ENCODE data around the gene SUDS3.
"Not testable (repeated sequence)": the region's sequence is repeated elsewhere in the genome, so short reads cannot be mapped to it uniquely, and the experiment has no call there.

Gene SUDS3

DNA sequence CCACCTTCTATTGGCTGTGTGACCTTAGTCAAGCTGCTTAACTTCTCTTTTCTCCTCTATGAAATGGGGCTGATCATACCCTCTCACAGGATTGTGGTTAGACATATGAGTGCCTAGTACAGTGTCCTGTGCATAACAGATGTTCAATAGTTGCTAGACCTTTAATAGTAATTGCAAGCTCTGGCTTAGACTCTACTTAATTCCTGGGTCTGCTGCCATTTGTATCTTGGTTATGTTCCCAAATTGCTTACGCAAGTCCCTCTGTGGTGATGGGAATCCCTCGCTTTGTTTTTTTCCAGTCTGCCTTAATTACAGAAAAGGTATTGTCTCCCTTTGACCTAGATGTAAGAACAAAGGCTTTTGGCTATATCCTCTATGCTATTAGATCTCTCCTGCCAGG, 15.1 kb downstream of the SUDS3 start:
- in situ Hi-C loops (cut with MboI; ENCODE audit: low sequenced_read_pairs), result no loop called here

DNA sequence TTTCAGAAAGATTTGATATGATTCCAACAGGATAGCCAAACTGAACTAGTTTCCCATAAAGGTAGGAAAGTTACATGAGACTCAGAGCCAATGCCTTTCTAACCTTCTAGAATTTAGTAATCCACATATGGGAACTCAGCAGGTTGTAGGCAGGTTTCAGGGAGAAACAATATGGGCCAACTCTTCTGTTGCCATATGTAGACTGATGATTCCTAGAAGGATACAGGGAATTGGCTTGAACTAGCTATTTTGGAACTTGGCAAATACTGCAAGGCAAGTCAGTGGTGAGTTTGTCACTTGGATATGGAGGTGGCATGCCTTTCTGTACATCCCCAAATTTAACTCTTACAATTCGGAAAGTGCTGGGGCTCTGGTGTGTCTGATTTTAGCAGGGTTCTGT, 15.5 kb downstream of the SUDS3 start:
- in situ Hi-C loops (cut with MboI; ENCODE audit: low sequenced_read_pairs), result no loop called here

DNA sequence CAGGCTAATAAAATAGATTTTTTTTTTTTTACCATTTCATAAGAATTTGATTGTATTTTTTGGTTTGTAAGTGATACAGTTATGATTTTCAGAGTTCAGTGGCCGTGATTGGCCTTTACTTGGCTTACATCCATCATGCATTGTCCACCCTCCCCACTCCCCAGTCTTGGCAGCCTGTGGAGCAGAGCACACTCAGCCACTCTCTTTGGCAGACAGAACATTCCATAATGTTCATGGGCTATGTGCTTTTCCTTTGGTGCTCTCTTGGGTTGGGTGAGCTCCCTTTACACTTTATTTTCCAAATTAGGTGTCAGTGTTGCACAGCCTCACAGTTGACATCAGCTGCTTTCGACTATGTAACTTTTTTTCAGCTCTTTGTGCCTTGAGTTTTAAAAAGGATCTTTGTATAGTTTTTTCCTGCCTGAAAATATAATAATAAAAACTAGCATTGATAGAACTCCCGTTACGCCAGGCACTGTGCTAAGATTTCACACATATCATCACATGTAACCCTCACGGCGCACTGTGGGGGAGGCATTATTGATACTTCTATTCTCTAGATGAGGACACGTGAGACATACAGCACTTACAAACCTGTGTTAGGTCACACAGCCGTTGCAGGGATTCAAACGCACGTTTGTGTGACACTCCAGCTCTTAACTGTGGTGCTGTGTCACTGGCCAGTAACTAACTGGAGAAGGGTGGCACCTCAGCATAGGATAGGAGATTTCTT, 21.5 kb downstream of the SUDS3 start:
- in situ Hi-C loops (cut with MboI; ENCODE audit: low sequenced_read_pairs), result no loop called here

DNA sequence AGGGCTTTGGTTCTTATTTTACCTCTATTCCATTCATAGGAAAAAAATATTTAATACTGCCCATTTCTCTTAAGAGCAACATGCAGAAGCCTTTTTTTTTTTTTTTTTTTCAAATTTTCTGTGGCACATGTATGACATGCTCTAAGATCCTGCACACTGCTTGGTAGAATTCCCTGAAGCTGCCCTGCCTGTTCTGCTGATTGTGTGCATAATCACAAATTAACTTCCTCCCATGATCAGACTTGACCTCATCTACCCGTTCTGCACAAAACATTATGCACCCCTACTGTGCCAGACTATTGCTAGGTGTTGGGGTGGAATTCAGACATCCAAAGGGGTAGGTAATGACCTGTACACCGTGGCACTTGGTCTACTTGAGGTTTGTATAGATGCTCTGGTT, 22.2 kb downstream of the SUDS3 start:
- in situ Hi-C loops (cut with MboI; ENCODE audit: low sequenced_read_pairs), result no loop called here

DNA sequence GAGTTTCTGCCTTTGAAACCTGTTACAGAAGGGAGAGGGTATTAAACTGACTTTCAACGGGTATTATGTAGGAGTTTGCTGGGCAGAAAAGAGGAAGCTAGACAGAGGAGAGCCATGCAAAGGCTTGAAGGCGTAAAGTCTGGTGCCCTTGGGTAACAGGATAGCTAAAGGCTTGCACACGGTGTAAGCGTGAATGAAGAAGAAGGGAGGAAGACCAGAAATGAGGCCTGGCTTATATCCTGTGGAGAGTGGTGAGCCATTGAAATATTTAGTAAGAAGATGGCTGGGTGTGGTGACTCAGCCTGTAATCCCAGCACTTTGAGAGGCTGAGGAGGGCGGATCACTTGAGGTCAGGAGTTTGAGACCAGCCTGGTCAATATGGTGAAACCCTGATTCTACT, 22.6 kb downstream of the SUDS3 start:
- in situ Hi-C loops (cut with MboI; ENCODE audit: low sequenced_read_pairs), result no loop called here

DNA sequence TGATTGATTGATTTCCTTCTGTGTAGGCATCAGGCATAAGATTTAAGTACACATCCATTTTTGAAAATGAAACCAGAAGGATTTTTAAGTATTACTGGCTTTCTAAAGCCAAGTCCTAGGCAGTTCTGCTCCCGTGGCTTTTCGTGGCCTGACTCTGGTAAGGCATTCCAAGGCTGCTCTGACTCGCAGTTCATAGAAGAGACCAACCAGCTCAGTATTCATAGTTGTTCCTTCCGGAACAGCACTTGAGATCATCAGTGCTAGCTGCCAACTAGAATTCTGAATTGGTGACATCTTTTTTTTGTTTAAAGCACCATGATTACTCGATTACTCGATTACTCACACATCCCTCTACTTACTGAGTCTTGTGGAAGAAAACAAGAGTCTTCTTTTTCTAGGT, 25.9 kb downstream of the SUDS3 start:
- in situ Hi-C loops (cut with MboI; ENCODE audit: low sequenced_read_pairs), result no loop called here

DNA sequence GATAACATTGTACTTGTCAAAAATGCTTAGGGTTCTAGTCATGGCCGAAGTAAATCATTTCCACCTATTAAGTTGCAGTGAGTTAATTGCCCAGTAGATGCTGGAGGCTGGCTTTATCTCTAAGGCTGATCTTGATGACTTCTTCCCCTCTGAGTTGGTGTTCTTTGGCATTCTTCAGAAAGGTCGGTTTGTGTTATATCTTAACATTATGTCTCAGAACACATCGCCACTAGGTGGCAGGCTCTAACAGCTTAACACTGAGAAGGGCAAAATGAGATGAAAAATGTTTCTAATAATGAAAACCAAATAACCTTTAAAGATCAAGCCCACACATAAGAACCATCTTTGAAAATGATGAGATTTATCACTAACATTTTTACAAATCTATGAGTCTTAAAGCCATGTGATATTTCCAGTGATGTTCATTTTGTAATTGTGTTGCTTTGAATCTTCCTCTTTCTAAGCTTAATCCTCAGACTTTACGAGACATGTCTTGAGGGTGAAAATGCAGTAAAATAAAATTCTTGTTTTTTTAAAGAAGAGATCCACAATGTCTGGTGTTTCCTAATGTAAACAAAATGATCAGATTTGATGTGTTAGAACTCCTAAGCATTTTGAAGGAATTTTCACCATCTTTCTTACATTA, 28.6 kb downstream of the SUDS3 start:
- in situ Hi-C loops (cut with MboI; ENCODE audit: low sequenced_read_pairs), result no loop called here

DNA sequence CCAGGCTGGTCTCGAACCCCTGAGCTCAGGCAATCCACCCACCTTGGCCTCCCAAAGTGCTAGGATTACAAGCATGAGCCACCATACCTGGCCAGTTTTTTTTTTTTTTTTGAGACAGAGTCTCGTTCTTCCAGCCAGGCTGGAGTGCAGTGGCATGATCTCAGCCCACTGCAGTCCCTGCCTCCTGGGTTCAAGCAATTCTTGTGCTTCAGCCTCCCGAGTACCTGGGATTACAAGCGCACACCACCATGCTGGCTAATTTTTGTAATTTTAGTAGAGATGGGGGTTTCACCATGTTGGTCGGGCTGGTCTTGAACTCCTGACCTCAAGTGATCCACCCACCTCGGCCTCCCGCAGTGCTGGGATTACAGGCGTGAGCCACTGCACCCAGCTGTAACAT, 31.9 kb downstream of the SUDS3 start:
- in situ Hi-C loops (cut with MboI; ENCODE audit: low sequenced_read_pairs), result not testable (repeated sequence)

DNA sequence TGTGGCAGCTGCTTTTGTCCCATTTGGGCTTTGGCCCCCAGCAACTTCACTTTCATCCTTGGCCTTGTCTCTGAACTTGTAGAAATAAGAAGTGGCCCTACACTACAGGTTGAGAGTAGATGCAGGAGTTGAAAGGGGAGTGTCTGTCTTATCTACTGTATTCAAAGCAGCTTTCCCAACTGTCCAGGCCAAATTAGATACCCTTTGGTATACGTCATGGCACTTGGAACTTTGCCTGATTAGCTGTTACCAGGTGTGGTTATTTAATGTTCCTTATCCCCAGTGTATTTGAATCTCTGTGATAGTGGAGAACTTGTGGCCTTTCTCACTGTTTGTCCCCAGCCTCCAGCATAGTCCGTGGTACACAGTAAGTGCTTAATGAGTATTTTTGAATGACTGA, 33.5 kb downstream of the SUDS3 start:
- in situ Hi-C loops (cut with MboI; ENCODE audit: low sequenced_read_pairs), result no loop called here

DNA sequence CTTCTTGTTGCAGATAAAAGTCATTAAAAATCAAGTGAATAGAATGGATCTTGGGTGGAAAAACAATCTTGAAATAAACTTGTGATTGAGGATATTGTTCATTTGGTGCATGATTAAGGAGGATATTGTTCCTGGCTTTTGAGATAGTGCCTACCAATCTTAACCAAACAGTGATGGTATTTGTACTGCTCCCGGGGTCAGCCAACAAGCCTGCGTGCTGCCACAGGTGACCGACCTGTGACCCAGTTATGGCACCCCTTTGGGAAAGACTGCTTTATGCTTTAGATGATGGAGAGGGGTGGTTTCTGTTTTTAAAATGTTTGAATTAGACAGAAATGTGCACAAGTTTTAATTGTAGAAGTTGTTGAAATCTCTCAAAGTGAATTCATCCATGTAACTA, 41.6 kb downstream of the SUDS3 start:
- in situ Hi-C loops (cut with MboI; ENCODE audit: low sequenced_read_pairs), result no loop called here

DNA sequence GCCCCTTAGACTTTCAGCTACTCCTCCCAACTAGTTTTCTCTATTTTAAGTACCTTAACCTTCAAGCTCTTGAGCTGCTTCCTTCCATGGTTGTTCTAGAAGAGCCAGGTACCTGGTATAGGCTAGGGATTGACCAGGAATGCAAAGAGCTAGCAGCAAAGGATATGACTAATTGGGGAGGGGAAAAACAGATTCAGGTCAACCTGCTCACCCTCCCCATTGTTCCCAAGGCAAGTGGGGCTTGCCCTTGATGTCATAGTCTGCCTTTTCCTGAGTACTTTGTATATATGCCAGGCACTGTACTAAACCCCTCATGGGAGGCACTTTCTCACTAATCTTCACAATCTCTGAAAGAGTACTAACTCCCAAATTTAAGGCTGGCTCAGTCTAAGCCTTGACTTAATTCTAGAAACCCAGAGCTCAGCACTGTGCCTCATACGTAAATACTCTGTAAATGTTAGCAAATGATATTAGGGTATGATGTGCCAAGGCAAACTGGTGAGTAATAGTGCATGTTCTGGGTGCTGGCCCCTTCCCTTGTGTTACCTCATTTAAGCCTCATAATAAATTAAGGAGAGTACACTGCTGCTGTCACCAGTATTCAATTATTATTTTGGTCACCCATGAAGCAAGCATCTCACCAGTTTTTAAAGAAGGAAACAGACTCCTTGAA, 42.2 kb downstream of the SUDS3 start:
- in situ Hi-C loops (cut with MboI; ENCODE audit: low sequenced_read_pairs), result no loop called here

DNA sequence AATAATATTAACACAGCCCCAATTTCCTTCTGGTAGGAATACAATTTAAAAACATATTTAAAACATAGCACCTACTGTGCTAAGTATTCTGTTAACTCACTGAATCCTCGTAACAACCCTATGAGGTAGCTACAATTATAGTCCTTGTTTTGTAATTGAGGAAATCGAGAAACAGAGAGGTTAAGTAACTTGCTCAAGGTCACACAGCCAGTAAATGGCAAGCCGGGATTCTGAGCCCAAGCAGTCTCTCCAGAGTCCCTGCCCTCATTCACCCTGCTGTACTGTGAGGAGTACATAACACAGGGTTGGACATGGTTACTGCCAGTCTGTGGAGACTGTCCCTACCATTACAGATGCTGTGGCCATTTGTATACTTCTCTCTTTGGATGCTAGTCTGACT, 44.3 kb downstream of the SUDS3 start:
- in situ Hi-C loops (cut with MboI; ENCODE audit: low sequenced_read_pairs), result no loop called here

DNA sequence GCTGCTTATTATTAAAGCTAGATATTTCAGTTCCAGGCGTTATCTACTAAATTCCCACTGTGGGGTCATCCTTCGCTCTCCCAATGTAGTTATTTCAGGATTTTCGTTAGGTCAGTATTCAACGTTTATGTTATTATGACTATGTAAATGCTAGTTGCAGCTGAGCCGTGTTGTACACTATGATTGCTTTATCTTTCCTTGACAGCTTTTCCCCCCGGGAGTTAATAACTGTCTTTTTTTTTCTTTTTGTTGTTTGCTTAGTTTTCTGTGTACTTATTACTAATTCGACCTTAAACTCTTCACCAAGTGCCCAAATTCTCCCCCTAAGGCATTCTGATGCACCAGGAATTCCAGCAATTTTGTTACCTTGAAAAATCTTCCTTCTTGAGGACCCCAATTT, 48.5 kb downstream of the SUDS3 start:
- in situ Hi-C loops (cut with MboI; ENCODE audit: low sequenced_read_pairs), result no loop called here

DNA sequence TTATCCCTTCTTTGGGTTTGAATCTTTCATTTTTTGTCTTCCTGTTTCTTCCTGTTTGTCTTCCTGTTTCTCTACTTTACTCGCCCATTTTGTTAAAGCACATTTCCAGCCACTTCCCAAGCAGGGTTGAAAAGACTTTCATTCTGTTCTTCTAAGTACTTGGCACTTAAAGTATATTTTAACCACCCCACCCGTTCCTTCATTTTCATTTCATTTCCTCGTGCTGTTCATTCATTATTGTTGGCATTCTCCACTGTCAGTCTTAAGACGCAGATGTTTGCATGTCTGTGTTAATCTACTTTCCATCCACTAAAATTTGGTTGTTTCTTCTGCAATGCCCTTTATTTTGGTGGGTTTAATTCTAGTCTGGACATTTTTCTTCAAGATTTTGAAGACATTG, 49.0 kb downstream of the SUDS3 start:
- in situ Hi-C loops (cut with MboI; ENCODE audit: low sequenced_read_pairs), result no loop called here

DNA sequence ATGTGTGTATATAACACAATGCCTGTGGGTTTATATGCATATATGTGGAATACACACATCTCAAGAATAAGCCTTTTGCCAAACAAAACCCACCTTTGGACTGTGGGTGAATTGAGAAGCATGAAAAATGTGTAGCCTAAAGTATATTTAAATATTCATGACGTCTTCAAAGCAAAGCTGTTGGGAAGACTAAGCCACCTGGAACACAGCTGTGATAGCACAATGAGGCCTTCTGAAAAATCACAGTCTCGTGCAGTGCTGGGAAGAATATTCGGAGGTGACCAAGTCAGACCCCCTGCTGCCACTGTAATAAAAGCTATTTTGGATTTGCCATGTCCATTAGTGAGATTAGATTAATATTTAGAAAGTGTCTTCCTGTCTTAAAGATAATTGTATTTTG, 51.5 kb downstream of the SUDS3 start:
- in situ Hi-C loops (cut with MboI; ENCODE audit: low sequenced_read_pairs), result no loop called here

DNA sequence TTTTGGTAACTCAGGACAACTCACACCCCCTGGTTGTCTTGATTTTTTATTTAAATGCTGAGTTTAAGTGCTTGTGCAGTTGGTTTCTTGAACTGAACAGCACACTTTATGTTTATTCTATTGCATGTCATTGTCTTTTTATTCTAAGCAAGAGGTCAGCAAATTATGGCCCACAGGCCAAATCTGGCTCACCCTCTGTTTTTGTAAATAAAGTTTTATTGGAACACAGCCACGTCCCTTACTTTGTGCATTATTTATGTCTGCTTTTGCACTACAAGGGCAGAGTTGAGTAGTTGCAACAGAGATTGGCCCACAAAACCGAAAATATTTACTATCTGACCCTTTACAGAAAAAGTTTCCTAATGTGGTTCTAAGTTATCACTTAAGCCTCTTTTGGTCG, 52.3 kb downstream of the SUDS3 start:
- in situ Hi-C loops (cut with MboI; ENCODE audit: low sequenced_read_pairs), result no loop called here

DNA sequence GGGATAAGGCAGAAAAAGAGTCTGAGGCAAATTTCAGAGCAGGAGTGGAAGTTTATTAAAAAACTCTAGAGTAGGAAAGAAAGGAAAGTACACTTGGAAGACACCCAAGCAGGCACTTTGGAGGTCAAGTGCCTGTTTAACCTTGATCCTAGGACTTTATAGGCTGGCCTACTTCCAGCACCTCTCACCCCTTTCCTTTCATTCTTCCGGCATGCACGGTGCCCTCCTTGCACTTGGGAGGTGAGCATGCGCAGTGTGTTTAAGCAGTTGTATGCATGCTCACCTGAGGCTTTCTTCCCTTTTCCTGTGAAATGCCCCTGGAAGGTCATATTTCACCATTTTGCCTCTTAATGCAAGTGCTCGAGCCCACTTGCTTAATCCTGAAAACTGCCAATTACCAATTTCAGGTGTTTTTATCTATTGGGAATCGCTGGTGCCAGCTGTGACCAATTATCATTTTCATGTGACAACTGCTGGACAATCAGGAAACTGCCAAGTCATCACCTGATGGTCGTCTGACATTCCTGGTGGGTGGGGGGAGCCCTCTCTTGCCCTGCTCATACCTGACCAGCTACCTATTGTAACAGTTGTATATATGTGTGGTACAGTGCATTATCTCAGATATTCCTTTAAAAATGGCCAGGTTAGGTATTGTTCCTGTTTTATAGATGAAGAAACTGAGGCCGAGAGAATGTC, 53.5 kb downstream of the SUDS3 start:
- in situ Hi-C loops (cut with MboI; ENCODE audit: low sequenced_read_pairs), result no loop called here

DNA sequence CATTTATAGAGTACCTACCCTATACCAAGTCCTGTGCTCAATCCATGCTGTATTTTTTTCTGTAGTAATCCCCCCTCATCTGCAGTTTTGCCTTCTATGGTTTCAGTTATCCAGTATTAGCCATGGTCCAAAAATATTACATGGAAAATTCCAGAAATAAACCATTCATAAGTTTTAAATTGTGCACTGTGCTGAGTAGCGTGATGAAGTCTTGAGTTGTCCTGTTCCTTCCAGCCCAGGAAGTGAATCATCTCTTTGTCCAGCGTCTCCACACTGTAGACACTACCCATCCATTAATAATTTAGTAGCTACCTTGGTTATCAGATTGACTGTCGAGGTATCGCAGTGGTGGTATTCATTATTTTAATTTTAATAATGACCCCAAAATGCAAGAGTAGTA, 54.2 kb downstream of the SUDS3 start:
- in situ Hi-C loops (cut with MboI; ENCODE audit: low sequenced_read_pairs), result no loop called here

DNA sequence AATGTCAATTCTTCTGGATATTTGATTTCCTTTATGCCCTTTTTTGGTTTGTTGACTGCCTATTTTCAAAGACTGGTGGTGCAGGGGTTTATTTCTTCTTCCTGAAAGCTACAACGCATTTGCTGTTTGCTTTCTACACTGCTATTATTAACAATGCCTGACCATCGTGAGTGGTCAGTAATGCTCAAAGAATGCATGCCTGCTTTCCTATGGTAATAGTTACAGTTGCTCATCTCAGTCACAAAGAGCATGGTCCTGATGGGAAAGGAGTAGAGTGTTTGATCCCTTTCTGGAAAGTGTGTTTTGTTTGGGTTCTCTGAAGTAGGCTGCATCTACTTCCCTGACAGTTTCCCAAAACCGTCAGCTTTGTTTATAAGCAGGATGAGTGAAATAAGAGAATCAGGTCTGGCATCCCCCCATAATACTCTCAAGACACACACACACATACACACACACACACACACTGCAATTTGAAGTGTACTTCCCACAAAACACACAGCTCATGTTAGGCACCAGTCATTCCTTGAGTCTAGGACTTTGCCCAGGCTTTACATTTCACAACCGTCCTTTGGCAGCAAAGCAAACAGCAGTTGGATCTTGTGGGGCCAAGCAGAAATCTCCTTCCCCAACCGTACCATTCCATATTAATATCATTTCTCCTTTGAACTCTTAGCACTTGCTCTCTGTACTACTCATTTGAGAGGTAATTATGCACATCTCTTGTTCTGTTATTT, 56.6 kb downstream of the SUDS3 start:
- in situ Hi-C loops (cut with MboI; ENCODE audit: low sequenced_read_pairs), result no loop called here

DNA sequence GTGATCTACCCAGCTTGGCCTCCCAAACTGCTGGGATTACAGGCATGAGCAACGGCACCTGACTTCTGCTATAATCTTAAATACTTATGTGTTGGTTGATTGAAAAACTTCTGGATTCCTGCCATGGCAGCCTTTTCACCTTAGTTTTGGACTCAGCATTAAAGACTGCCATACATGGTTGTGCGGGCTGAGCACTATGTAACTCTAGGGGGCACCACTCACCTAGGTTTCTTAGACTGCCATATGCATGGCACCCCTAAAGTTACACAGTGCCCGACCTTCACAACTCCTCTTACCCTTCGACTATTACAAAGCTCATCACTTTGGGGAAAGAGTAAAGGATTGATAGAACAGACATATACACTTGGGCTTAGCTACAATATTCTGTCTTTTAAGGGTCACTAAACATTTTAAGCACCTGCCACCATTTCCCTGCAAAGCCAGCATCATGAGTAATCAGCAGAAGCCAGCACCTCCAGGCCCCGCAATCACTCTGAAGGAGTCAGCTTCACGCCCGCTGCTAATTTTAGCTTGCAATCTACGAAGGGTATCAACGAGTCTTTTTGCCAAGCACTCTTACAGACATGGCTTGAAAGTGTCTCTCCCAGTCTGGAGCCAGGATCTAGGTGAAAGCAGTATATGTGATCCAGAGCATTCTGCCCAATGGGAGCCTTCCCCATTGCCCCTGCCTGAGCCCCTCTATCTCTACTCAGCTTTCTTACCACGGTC, 59.8 kb downstream of the SUDS3 start:
- in situ Hi-C loops (cut with MboI; ENCODE audit: low sequenced_read_pairs), result no loop called here

Measured in hTERT RPE-1 (cell line).